ENCODE measurements around the gene PAPPA2.

DNA sequence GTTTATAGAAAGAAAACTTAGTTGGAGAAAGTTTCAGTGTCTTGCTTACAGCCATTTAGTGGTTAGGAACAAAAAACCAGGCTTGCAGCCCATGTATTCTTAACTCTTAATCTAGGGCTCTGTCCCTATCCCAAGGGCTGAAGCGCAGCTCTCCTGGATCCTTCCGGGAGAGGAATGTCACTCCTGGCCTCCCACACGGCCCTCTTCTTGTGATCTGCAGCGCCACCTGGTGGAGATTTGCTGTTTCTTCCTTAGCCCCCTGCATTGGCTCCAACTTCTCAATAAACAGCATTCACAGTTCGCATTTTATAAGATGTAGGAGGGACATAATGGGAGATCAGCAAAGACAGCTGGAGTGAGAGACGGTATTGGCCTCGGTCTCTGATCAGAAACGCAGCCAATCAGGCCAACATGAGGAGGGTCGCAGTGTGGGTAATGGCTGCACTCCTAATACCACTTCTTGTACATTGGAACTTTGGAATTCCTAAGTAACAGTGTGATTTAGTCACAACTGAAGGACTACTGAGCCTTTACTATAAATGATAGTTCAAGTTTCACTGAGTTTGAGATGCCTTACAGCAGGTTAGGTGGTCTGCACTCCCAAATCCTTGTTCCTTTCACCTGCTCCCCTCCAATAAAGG lies 418.1 kb downstream of the PAPPA2 start:
- TF ChIP-seq, protein P1, sequence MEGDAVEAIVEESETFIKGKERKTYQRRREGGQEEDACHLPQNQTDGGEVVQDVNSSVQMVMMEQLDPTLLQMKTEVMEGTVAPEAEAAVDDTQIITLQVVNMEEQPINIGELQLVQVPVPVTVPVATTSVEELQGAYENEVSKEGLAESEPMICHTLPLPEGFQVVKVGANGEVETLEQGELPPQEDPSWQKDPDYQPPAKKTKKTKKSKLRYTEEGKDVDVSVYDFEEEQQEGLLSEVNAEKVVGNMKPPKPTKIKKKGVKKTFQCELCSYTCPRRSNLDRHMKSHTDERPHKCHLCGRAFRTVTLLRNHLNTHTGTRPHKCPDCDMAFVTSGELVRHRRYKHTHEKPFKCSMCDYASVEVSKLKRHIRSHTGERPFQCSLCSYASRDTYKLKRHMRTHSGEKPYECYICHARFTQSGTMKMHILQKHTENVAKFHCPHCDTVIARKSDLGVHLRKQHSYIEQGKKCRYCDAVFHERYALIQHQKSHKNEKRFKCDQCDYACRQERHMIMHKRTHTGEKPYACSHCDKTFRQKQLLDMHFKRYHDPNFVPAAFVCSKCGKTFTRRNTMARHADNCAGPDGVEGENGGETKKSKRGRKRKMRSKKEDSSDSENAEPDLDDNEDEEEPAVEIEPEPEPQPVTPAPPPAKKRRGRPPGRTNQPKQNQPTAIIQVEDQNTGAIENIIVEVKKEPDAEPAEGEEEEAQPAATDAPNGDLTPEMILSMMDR (IDR thresholded peaks at IDR 0.05; ENCODE audit: low read depth, low read length) = peak; percentile 97
- no peak for TF ChIP-seq EZH2phosphoT487 (IDR thresholded peaks at IDR 0.05; ENCODE audit: low read depth)

Measured in OCI-LY3 (cell line).